H1 (cell line): Measurements from ENCODE around the gene INHBC. TPM values are rescaled to one million over a fixed set of nuclear protein-coding genes. Genes with fewer than 3 reads are reported as not detected.

Experiments
- CHD2 ChIP-seq: IDR thresholded peaks from 2 replicates; pipeline ENCODE4 v1.6.1; 2012; ENCODE audit warnings: low read length, improper control_type of control experiment
- CHD7 ChIP-seq: fragments of 300-600 bp; sonication (generic); IDR thresholded peaks from 2 replicates; pipeline ENCODE4 v1.7.1; 2012; ENCODE audit warnings: low read length, moderate library complexity, mild to moderate bottlenecking, inconsistent platforms; ENCODE audit not compliant: insufficient replicate concordance
- CREB1 ChIP-seq: IDR thresholded peaks from 2 replicates; pipeline ENCODE4 v1.6.1; 2012; ENCODE audit warnings: inconsistent platforms
- EGR1 ChIP-seq: IDR thresholded peaks from 2 replicates; pipeline ENCODE4 v1.6.1; 2011; ENCODE audit warnings: low read depth, low read length, borderline replicate concordance
- HDAC2 ChIP-seq, 2 experiments: fragments of 300-600 bp in 1 of 2; sonication (generic) in 1 of 2; IDR thresholded peaks; 2 replicates each; pipeline ENCODE4 v1.6.1; 2011 to 2012; ENCODE audit warnings: low read depth in 2 of 2, low read length in 2 of 2, mild to moderate bottlenecking in 2 of 2, moderate library complexity in 2 of 2, borderline replicate concordance in 1 of 2, inconsistent platforms in 1 of 2
- KDM5A ChIP-seq: fragments of 200-600 bp; IDR thresholded peaks from 2 replicates; pipeline ENCODE4 v1.7.1; 2012; ENCODE audit warnings: mild to moderate bottlenecking, low read length, inconsistent platforms, mixed read lengths
- MAX ChIP-seq: IDR thresholded peaks from 2 replicates; pipeline ENCODE4 v1.6.1; 2012; ENCODE audit warnings: inconsistent platforms
- PHF8 ChIP-seq: fragments of 200-600 bp; sonication (generic); conservative IDR thresholded peaks from 2 replicates; pipeline ENCODE4 v1.7.1; 2012; ENCODE audit warnings: low read depth, mild to moderate bottlenecking, inconsistent platforms, low read length, moderate library complexity
- SP2 ChIP-seq: IDR thresholded peaks from 2 replicates; pipeline ENCODE4 v1.6.1; 2012; ENCODE audit warnings: mild to moderate bottlenecking, low read length, inconsistent platforms
- SUZ12 ChIP-seq: fragments of 200-600 bp; sonication (generic); IDR thresholded peaks from 2 replicates; pipeline ENCODE4 v1.6.1; 2012; ENCODE audit warnings: mild to moderate bottlenecking, inconsistent platforms, low read length, moderate library complexity, mixed read lengths
- TAF1 ChIP-seq: IDR thresholded peaks from 2 replicates; pipeline ENCODE4 v1.6.1; 2011; ENCODE audit warnings: mild to moderate bottlenecking, low read depth, low read length
- polyA plus RNA-seq, 7 experiments: library from polyadenylated mRNA; depleted of rRNA in 3 of 7; stranded (reverse) in 5 of 7; unstranded in 2 of 7; fragments of >200 nt in 5 of 7; fragments of 200-250 nt in 2 of 7; gene quantifications; 1 replicate in 5 of 7; 2 replicates in 1 of 7; 4 replicates in 1 of 7; pipeline versions ENCODE4 v1.2.1 to v1.2.3, GENCODE V29; 2011 to 2013; ENCODE audit warnings: missing spikeins in 2 of 7, mixed read lengths in 2 of 7
- total RNA-seq: library from RNA; stranded (reverse); fragmentation: NEBNext Ultra II Directional; extraction: Animal tissue kit (Norgen Biotek cat#: 25700); gene quantifications from 2 replicates; pipeline ENCODE4 v1.2.1, GENCODE V29; 2021

The INHBC gene
- total and polyA plus RNA-seq, 2 of the 8 experiments (the other 6 are each of a cell fraction or from before 2014, with no cell fraction given), result 0.15 TPM; not detected in 1

- TF ChIP-seq CHD7 (no peak), SUZ12 (no peak), PHF8 (no peak; the same call in 1 of the 2 replicates), EGR1 (0 out of 2 replicates have a peak, but pooled peaks have one; percentile 23), CHD2 (no peak), KDM5A (no peak), HDAC2 (IDR thresholded peaks at IDR 0.05; ENCODE audit: borderline replicate concordance in 1 of 2, low read depth in 2 of 2, low read length in 2 of 2) (peak; percentile 22 to 54; a peak in 1 of 4 replicates), TAF1 (peak; percentile 68), MAX (peak; percentile 98), CREB1 (peak; percentile 97), SP2 (no peak)
Observed at GRCh38 chr12:57430931-57431566, 3.5 kb upstream of the INHBC start, which contains the start of gene R3HDM2 (continued).
